GM12878 (cell line): ENCODE measurements around the gene AVL9. TPM values are rescaled to one million over a fixed set of nuclear protein-coding genes. Genes with fewer than 3 reads are reported as not detected.

Source experiments
- ATAC-seq: fragments of 200-7000 bp; cut with Tn5 transposase; 3 replicates; pipeline ENCODE4 v1.9.1; 2020; ENCODE audit warnings: mild to moderate bottlenecking, moderate library complexity
- BruUV-seq: library from RNA; stranded (reverse); fragments of 400-500 nt; replicated peaks from 2 replicates; lab custom pipeline; 2021; lab: Mats Ljungman, UMichigan
- CTCF ChIA-PET: fragments of 300-600 bp; sonication (Branson Sonifier 250); formaldehyde crosslinking; extraction: SDS; loops from one replicate; lab custom pipeline; 2021; ENCODE audit warnings: inconsistent platforms; lab: Yijun Ruan, JAX
- POLR2A ChIA-PET: fragments of 350-600 bp; formaldehyde crosslinking; extraction: SDS; loops from one replicate; lab custom pipeline; 2021; ENCODE audit warnings: inconsistent platforms; lab: Charles Lee
- RAD21 ChIA-PET: fragments of 300-600 bp; sonication (Branson Sonifier 250); formaldehyde crosslinking; loops from one replicate; lab custom pipeline; 2023; ENCODE audit warnings: antibody characterized with exemption; ENCODE audit not compliant: unreplicated experiment; lab: Charles Lee
- SMC1A ChIA-PET: fragments of 300-600 bp; sonication (Branson Sonifier 250); formaldehyde crosslinking; loops from one replicate; lab custom pipeline; 2023; ENCODE audit not compliant: unreplicated experiment, uncharacterized antibody; lab: Charles Lee
- DNase-seq: peaks from one replicate; pipeline ENCODE4 v3.0.0-alpha.2; 2011; ENCODE audit warnings: low read depth, low spot score
- FAIRE-seq: peaks from 3 replicates; lab custom pipeline; 2011; peaks lifted over from hg19 to GRCh38; lab: Jason Lieb, UNC
- H2AFZ ChIP-seq: 2 replicates; pipeline ENCODE4 v1.6.0; 2011; ENCODE audit warnings: low read depth, low read length, control low read depth; ENCODE audit not compliant: control insufficient read depth
- H3K27ac ChIP-seq: 2 replicates; pipeline ENCODE4 v1.5.1; 2011; ENCODE audit warnings: control low read depth; ENCODE audit not compliant: control insufficient read depth, insufficient read depth
- H3K27me3 ChIP-seq, 2 experiments: replicated peaks in 1 of 2; 2 replicates each; pipeline versions ENCODE4 v1.6.0 to v1.6.1; 2011; ENCODE audit warnings: low read length in 1 of 2; ENCODE audit not compliant: control insufficient read depth in 2 of 2, insufficient read depth in 2 of 2
- H3K36me3 ChIP-seq, 2 experiments: 2 replicates each; pipeline ENCODE4 v1.5.1; 2011; ENCODE audit warnings: low read length in 1 of 2; ENCODE audit not compliant: control insufficient read depth in 2 of 2, insufficient read depth in 2 of 2
- H3K4me1 ChIP-seq: 2 replicates; pipeline ENCODE4 v1.6.1; 2011; ENCODE audit warnings: mild to moderate bottlenecking, low read length, moderate library complexity, mixed read lengths; ENCODE audit not compliant: control insufficient read depth, insufficient read depth
- H3K4me2 ChIP-seq: 2 replicates; pipeline ENCODE4 v1.6.0; 2011; ENCODE audit warnings: control low read depth; ENCODE audit not compliant: control insufficient read depth, insufficient read depth
- H3K4me3 ChIP-seq: fragments of 200-600 bp; sonication (generic); 2 replicates; pipeline ENCODE4 v1.5.1; 2016
- H3K79me2 ChIP-seq: 2 replicates; pipeline ENCODE4 v1.6.0; 2011; ENCODE audit warnings: low read length; ENCODE audit not compliant: control insufficient read depth, insufficient read depth
- H3K9ac ChIP-seq: 2 replicates; pipeline ENCODE4 v1.8.0; 2011; ENCODE audit warnings: low read length, control low read depth, mixed read lengths; ENCODE audit not compliant: control insufficient read depth, insufficient read depth
- H3K9me3 ChIP-seq: replicated peaks from 3 replicates; pipeline ENCODE4 v1.5.1; 2011; ENCODE audit warnings: mild to moderate bottlenecking, low read length; ENCODE audit not compliant: control insufficient read depth, insufficient read depth
- H4K20me1 ChIP-seq: 2 replicates; pipeline ENCODE4 v1.6.0; 2011; ENCODE audit not compliant: control insufficient read depth, insufficient read depth
- ATF7 ChIP-seq: fragments of 450-650 bp; IDR thresholded peaks from 2 replicates; pipeline ENCODE4 v1.6.1; 2016; ENCODE audit warnings: low read depth, mild to moderate bottlenecking
- CBX3 ChIP-seq: fragments of 200-600 bp; sonication (generic); IDR thresholded peaks from 2 replicates; pipeline ENCODE4 v1.6.1; 2016; ENCODE audit warnings: low read depth, borderline replicate concordance
- CHD1 ChIP-seq: IDR thresholded peaks from 2 replicates; pipeline ENCODE4 v1.6.1; 2012; ENCODE audit warnings: low read depth, low read length, improper control_type of control experiment
- HDAC6 ChIP-seq: fragments of 200-600 bp; sonication (generic); IDR thresholded peaks from one replicate; pipeline ENCODE4 v1.8.0; 2017; ENCODE audit warnings: antibody characterized with exemption; ENCODE audit not compliant: unreplicated experiment
- KDM1A ChIP-seq: fragments of 200-600 bp; sonication (generic); IDR thresholded peaks from 2 replicates; pipeline ENCODE4 v1.6.1; 2016; ENCODE audit warnings: borderline replicate concordance
- MTA2 ChIP-seq: fragments of 450-650 bp; IDR thresholded peaks from 2 replicates; pipeline ENCODE4 v1.6.1; 2016; ENCODE audit warnings: low read depth, mild to moderate bottlenecking, moderate library complexity
- MYB ChIP-seq: fragments of 150-350 bp; IDR thresholded peaks from 2 replicates; pipeline ENCODE4 v1.6.1; 2014; ENCODE audit warnings: mild to moderate bottlenecking, low read depth, low read length, borderline replicate concordance
- SPI1 ChIP-seq: IDR thresholded peaks from 2 replicates; pipeline ENCODE4 v1.6.1; 2011; ENCODE audit warnings: low read depth, mild to moderate bottlenecking, low read length, moderate library complexity, borderline replicate concordance; ENCODE audit not compliant: insufficient read depth
- SREBF2 ChIP-seq: IDR thresholded peaks from 2 replicates; pipeline ENCODE4 v1.6.1; 2012; ENCODE audit warnings: mild to moderate bottlenecking, low read length
- STAT3 ChIP-seq: IDR thresholded peaks from 2 replicates; pipeline ENCODE4 v1.6.1; 2011; ENCODE audit warnings: low read depth, low read length, improper control_type of control experiment
- SUZ12 ChIP-seq: fragments of 200-600 bp; sonication (generic); IDR thresholded peaks from one replicate; pipeline ENCODE4 v1.6.1; 2018; ENCODE audit warnings: antibody characterized with exemption, mild to moderate bottlenecking; ENCODE audit not compliant: unreplicated experiment
- TCF3 ChIP-seq: IDR thresholded peaks from 2 replicates; pipeline ENCODE4 v1.6.1; 2012; ENCODE audit warnings: low read depth, mild to moderate bottlenecking, low read length, borderline replicate concordance; ENCODE audit not compliant: insufficient read depth
- USF1 ChIP-seq: IDR thresholded peaks from 2 replicates; pipeline ENCODE4 v1.6.1; 2011; ENCODE audit warnings: borderline replicate concordance, low read depth, mild to moderate bottlenecking, moderate library complexity, mixed read lengths, low read length; ENCODE audit not compliant: insufficient read depth; ENCODE audit errors: extremely low read length
- WGBS: methylation state at CpG from one replicate; pipeline ENCODE4 v1.1.6; 2016; ENCODE audit warnings: low lambda C conversion rate; ENCODE audit not compliant: insufficient replicate concordance, insufficient coverage; ENCODE audit errors: missing lambda C conversion rate; 5-methylcytosine and 5-hydroxymethylcytosine counted together
- in situ Hi-C: fragments of 300-500 bp; cut with MboI; formaldehyde crosslinking; loops from 9 replicates; pipeline ENCODE4 v1.14.3; 2018; ENCODE audit warnings: mixed read lengths
- intact Hi-C: fragments of 100-400 bp; cut with micrococcal nuclease; formaldehyde crosslinking; loops from one replicate; pipeline ENCODE4 v1.14.2; 2022; ENCODE audit not compliant: unreplicated experiment
- polyA plus RNA-seq, 11 experiments: library from polyadenylated mRNA; depleted of rRNA in 4 of 11; unstranded in 6 of 11; stranded (reverse) in 5 of 11; fragments of >200 nt; fragmentation: Nextera tagmentation in 4 of 11; fragmentation: Illumina TruSeq in 1 of 11; extraction: Ambion mirVana in 4 of 11; extraction: Trizol in 1 of 11; gene quantifications; 1 replicate in 1 of 11; 2 replicates in 10 of 11; pipeline versions ENCODE4 v1.2.1 to v1.2.3, GENCODE V29; 2011 to 2016; ENCODE audit warnings: inconsistent platforms in 2 of 11, missing spikeins in 2 of 11, low read depth in 1 of 11
- total RNA-seq, 4 experiments: library from RNA; depleted of rRNA in 3 of 4; stranded (reverse); fragments of >200 nt in 3 of 4; fragmentation: Illumina TruSeq in 1 of 4; extraction: Trizol in 1 of 4; gene quantifications; 2 replicates each; pipeline versions ENCODE4 v1.2.1 to v1.2.3, GENCODE V29; 2013 to 2021
- TF ChIP-seq, protein P1 (sequence below): fragments of 450-650 bp; formaldehyde crosslinking; IDR thresholded peaks from 2 replicates; pipeline ENCODE4 v1.4.0; 2020; ENCODE audit warnings: mild to moderate bottlenecking, moderate library complexity

Gene AVL9
- total and polyA plus RNA-seq, 10 of the 15 experiments (the other 5 are each of a cell fraction or from before 2014, with no cell fraction given), result 4.5 to 41.6 (median 20.1) TPM

DNA sequence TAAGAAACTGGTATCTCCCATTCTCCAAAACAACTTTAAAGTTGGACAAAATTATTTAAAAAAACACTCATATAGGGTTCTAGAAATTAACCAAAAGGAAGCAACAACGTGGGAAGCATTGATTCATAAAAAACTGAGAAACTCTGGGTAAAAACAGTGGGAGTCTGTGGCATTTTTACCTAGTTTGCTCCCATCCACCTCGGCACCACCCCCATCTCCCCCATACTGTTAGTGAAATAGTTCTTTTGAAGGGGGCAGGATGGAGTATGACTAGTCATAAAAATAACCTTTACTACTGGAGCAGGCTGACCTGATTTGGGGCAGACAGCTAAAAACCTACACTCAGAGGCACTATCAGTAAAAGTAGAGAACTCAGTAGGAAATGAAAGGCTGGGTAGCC, 123.2 kb downstream of the AVL9 start:
- H2AFZ ChIP-seq, result no peak overlapping the region
- no peaks in the 10 kb centered on the region for H3K36me3 ChIP-seq
- H3K27me3 ChIP-seq, result no peaks in the 10 kb centered on the region
- H3K4me1 ChIP-seq, result no peaks in the 10 kb centered on the region
- DNase-seq (no peak), FAIRE-seq (no peak), ATAC-seq (no peak)
- H3K79me2 ChIP-seq, result no peaks in the 10 kb centered on the region
- H3K4me3 ChIP-seq, result no peak overlapping the region
- intact Hi-C loops (no loop called here), in situ Hi-C loops (no loop called here)
- CTCF ChIA-PET, result no interaction called here
- H3K9me3 ChIP-seq, result no peaks in the 10 kb centered on the region
- POLR2A ChIA-PET, result no interaction called here
- BruUV-seq, result no TSS peak
- RAD21 ChIA-PET, result no interaction called here
- no peak overlapping the region for H3K9ac ChIP-seq
- 27% methylated on average over 2 of the region's 2 CpGs for WGBS
- no peaks in the 10 kb centered on the region for H4K20me1 ChIP-seq
- H3K4me2 ChIP-seq, result no peak overlapping the region
- SMC1A ChIA-PET, result no interaction called here
- TF ChIP-seq, protein P1, sequence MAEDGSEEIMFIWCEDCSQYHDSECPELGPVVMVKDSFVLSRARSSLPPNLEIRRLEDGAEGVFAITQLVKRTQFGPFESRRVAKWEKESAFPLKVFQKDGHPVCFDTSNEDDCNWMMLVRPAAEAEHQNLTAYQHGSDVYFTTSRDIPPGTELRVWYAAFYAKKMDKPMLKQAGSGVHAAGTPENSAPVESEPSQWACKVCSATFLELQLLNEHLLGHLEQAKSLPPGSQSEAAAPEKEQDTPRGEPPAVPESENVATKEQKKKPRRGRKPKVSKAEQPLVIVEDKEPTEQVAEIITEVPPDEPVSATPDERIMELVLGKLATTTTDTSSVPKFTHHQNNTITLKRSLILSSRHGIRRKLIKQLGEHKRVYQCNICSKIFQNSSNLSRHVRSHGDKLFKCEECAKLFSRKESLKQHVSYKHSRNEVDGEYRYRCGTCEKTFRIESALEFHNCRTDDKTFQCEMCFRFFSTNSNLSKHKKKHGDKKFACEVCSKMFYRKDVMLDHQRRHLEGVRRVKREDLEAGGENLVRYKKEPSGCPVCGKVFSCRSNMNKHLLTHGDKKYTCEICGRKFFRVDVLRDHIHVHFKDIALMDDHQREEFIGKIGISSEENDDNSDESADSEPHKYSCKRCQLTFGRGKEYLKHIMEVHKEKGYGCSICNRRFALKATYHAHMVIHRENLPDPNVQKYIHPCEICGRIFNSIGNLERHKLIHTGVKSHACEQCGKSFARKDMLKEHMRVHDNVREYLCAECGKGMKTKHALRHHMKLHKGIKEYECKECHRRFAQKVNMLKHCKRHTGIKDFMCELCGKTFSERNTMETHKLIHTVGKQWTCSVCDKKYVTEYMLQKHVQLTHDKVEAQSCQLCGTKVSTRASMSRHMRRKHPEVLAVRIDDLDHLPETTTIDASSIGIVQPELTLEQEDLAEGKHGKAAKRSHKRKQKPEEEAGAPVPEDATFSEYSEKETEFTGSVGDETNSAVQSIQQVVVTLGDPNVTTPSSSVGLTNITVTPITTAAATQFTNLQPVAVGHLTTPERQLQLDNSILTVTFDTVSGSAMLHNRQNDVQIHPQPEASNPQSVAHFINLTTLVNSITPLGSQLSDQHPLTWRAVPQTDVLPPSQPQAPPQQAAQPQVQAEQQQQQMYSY (CRISPR knock-in tag), result no peak
- TF ChIP-seq CHD1 (no peak), TCF3 (no peak), CBX3 (no peak), MYB (no peak), SREBF2 (no peak), SUZ12 (no peak), STAT3 (no peak), MTA2 (no peak), USF1 (no peak), KDM1A (no peak), SPI1 (no peak), HDAC6 (no peak), ATF7 (no peak)
- no peak overlapping the region for H3K27ac ChIP-seq
